ENCODE results near the gene ZC2HC1C. TPM values are rescaled to one million over a fixed set of nuclear protein-coding genes. Genes with fewer than 3 reads are reported as not detected.

ZC2HC1C gene
- total RNA-seq, 4 donors from 2014 or later, result 0.32 to 5.9 (median 1.2) TPM

DNA sequence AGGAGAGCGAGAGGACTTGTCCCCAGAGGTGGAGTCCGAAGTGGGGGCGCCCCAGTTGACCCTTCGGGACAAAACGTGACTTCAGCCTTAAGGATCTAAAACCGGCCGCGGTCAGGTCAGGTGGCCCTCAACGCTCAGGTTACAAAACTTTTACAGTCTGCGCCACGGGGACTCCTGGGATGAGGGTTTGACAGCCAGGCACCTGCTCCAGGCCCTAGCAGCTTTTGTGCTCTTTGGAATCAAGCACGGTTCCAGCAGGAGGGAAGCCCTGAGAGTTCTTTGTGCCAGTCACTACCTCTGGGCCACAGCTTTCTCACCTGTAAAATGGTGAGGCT is 337 bp downstream of the ZC2HC1C start:
- no peak for DNase-seq (ENCODE audit: low spot score in 2 of 2)
- H3K27me3 ChIP-seq, result no peaks in the 10 kb centered on the region
- TF ChIP-seq POLR2AphosphoS5 (IDR thresholded peaks at IDR 0.05) (no peak), POLR2A (IDR thresholded peaks at IDR 0.05) (no peak), EP300 (IDR thresholded peaks at IDR 0.05) (no peak)
- TF ChIP-seq, protein P1, sequence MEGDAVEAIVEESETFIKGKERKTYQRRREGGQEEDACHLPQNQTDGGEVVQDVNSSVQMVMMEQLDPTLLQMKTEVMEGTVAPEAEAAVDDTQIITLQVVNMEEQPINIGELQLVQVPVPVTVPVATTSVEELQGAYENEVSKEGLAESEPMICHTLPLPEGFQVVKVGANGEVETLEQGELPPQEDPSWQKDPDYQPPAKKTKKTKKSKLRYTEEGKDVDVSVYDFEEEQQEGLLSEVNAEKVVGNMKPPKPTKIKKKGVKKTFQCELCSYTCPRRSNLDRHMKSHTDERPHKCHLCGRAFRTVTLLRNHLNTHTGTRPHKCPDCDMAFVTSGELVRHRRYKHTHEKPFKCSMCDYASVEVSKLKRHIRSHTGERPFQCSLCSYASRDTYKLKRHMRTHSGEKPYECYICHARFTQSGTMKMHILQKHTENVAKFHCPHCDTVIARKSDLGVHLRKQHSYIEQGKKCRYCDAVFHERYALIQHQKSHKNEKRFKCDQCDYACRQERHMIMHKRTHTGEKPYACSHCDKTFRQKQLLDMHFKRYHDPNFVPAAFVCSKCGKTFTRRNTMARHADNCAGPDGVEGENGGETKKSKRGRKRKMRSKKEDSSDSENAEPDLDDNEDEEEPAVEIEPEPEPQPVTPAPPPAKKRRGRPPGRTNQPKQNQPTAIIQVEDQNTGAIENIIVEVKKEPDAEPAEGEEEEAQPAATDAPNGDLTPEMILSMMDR (IDR thresholded peaks at IDR 0.05), result no peak
- WGBS, result no CpG with 5 or more reads among the region's 12 CpGs
- H3K9me3 ChIP-seq, result no peaks in the 10 kb centered on the region
- peak overlapping the region; percentile 91 for H3K27ac ChIP-seq
- H3K36me3 ChIP-seq, result no peaks in the 10 kb centered on the region
- peaks cover 42% of the 10 kb centered on the region for H3K4me1 ChIP-seq
- H3K4me3 ChIP-seq, result peak overlapping the region; percentile 53

DNA sequence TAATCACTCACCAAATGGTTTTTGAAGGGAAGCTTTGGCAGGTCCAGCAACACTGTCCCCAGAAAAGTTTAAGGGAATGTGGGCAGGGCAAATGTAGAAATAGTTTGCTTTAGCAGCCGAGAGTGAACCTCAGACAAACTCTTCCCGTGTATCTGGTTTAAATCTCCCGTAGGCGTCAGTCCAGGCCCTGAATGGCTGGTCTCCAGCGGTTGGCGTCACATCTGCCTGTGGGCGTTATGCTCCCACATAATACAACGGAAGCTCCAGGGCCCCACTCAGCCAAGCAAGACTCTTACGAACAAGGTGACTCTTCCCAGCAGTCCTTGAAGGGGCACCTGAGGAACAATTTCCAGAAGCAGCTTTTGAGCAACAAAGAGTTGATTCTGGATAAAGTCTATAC is 942 bp downstream of the ZC2HC1C start:
- Histone ChIP-seq H3K4me3 (no peak overlapping the region), H3K36me3 (no peaks in the 10 kb centered on the region), H3K4me1 (peaks cover 41% of the 10 kb centered on the region), H3K27ac (peak overlapping the region; percentile 91), H3K9me3 (no peaks in the 10 kb centered on the region), H3K27me3 (no peaks in the 10 kb centered on the region)
- peak; percentile 85 for DNase-seq (ENCODE audit: low spot score in 2 of 2)
- TF ChIP-seq POLR2A (IDR thresholded peaks at IDR 0.05) (no peak), POLR2AphosphoS5 (IDR thresholded peaks at IDR 0.05) (peak in 1 of 3 donors; percentile 30), EP300 (IDR thresholded peaks at IDR 0.05) (no peak)
- TF ChIP-seq, protein P1 (IDR thresholded peaks at IDR 0.05), result no peak
- 23% methylated on average over 4 of the region's 9 CpGs for WGBS

DNA sequence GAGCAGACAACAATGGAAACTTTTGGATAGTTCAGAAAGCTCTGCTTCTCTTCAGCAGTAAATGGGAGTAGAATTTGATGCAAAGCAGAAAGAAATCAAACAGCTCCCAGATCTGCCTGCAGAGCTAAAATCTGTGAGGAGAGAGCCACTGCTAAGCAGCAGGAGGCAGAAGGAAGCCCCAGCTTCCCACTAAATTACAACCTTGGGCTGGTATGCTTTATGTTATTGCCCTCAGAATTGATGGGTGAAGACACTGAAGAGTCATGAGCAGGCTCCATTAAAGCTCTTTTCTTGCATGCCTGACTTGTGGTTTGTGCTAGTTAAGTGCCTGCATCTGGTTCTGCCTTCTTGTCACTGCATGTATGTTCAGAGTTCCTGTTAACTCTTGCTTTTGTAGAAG is 8.4 kb downstream of the ZC2HC1C start:
- Histone ChIP-seq H3K27me3 (no peaks in the 10 kb centered on the region), H3K9me3 (no peaks in the 10 kb centered on the region), H3K4me1 (peaks cover 15% of the 10 kb centered on the region), H3K27ac (no peak overlapping the region), H3K36me3 (no peaks in the 10 kb centered on the region), H3K4me3 (no peak overlapping the region)
- TF ChIP-seq POLR2AphosphoS5 (IDR thresholded peaks at IDR 0.05) (no peak), EP300 (IDR thresholded peaks at IDR 0.05) (no peak), POLR2A (IDR thresholded peaks at IDR 0.05) (no peak)
- TF ChIP-seq, protein P1 (IDR thresholded peaks at IDR 0.05), result no peak
- no peak for DNase-seq (ENCODE audit: low spot score in 2 of 2)

DNA sequence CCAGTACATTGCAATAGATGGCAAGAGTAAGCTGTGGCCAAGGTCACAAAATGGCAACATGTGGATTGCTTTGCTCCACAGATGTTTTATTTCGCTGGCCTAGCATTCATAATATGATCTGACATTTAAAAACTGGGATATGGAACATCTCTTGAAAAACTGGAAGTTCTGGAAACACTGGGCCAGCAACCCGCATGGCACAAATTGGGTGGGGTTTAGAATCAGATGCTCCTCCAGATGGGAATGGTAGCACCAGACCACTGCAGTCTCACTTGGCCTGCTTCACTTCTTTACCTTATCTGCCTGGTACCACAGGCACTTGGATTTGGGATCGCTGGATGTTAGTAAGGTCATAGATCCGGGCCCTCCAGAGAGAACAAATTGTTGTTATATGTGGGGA is 10.1 kb downstream of the ZC2HC1C start:
- H3K36me3 ChIP-seq, result peaks cover 15% of the 10 kb centered on the region
- peaks cover 20% of the 10 kb centered on the region for H3K4me1 ChIP-seq
- TF ChIP-seq POLR2AphosphoS5 (IDR thresholded peaks at IDR 0.05) (no peak), EP300 (IDR thresholded peaks at IDR 0.05) (no peak), POLR2A (IDR thresholded peaks at IDR 0.05) (no peak)
- TF ChIP-seq, protein P1 (IDR thresholded peaks at IDR 0.05), result no peak
- no peak for DNase-seq (ENCODE audit: low spot score in 2 of 2)
- H3K27me3 ChIP-seq, result no peaks in the 10 kb centered on the region
- no peak overlapping the region for H3K4me3 ChIP-seq
- 39% methylated on average over 4 of the region's 4 CpGs for WGBS
- H3K9me3 ChIP-seq, result no peaks in the 10 kb centered on the region
- H3K27ac ChIP-seq, result no peak overlapping the region

DNA sequence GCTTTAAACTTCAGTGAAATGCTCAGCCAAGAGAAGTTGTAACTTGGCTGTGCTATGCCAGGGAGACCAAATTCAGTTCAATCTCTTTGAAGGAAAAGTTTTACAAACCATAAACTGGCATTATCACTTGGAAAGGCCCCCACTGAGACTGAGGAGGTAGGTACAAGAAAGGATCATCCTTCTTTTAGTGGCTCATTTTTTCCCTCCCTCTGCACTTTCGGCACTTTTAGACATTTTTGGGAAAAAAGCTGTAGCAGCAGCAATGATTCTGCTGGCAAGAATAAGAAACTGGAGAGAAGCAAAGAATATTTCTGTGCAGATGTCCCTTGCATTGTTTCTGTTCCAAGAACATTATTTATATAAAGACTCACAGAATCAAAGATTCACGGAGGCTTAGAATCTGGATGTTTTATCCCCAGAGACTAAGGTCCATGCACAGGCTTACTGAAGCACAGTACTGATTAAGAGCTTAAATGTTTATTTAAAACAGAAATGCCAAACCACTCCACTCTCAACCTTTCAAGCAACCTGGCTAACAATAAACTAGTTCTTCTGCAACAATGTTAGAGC is 12.3 kb downstream of the ZC2HC1C start:
- 60% methylated on average over 2 of the region's 2 CpGs for WGBS
- Histone ChIP-seq H3K4me3 (no peak overlapping the region), H3K27ac (no peak overlapping the region), H3K36me3 (peaks cover 37% of the 10 kb centered on the region), H3K27me3 (no peaks in the 10 kb centered on the region), H3K4me1 (peaks cover 24% of the 10 kb centered on the region), H3K9me3 (no peaks in the 10 kb centered on the region)
- no peak for DNase-seq (ENCODE audit: low spot score in 2 of 2)
- TF ChIP-seq EP300 (IDR thresholded peaks at IDR 0.05) (no peak), POLR2AphosphoS5 (IDR thresholded peaks at IDR 0.05) (no peak), POLR2A (IDR thresholded peaks at IDR 0.05) (no peak)
- TF ChIP-seq, protein P1 (IDR thresholded peaks at IDR 0.05), result no peak
